Esophagus muscularis mucosa (tissue), 4 donors: ENCODE results near the gene TLX2. TPM values are rescaled to one million over a fixed set of nuclear protein-coding genes. Genes with fewer than 3 reads are reported as not detected.

ENCODE experiments used
- DNase-seq: peaks from one replicate; pipeline ENCODE4 v3.0.0-alpha.2; 2017; ENCODE audit errors: extremely low spot score
- H3K27ac ChIP-seq, 4 donors: fragments of 200-600 bp; sonication (generic); replicated peaks in 1 of 4; 1 replicate in 3 of 4; 2 replicates in 1 of 4; pipeline ENCODE4 v1.5.1; 2016 to 2019; ENCODE audit warnings: mild to moderate bottlenecking in 1 of 4
- H3K27me3 ChIP-seq, 4 donors: fragments of 200-600 bp; sonication (generic); one replicate each; pipeline versions ENCODE4 v1.5.1 to v1.6.0; 2016 to 2019
- H3K36me3 ChIP-seq, 4 donors: fragments of 200-600 bp; sonication (generic); one replicate each; pipeline ENCODE4 v1.5.1; 2016 to 2019
- H3K4me1 ChIP-seq, 4 donors: fragments of 200-600 bp; sonication (generic); one replicate each; pipeline ENCODE4 v1.5.1; 2016 to 2019
- H3K4me3 ChIP-seq, 4 donors: fragments of 200-600 bp; sonication (generic); 1 replicate in 2 of 4; 2 replicates in 2 of 4; pipeline ENCODE4 v1.5.1; 2016 to 2019; ENCODE audit warnings: mild to moderate bottlenecking in 4 of 4, moderate library complexity in 1 of 4
- H3K9me3 ChIP-seq, 4 donors: fragments of 200-600 bp; sonication (generic); 1 replicate in 3 of 4; 2 replicates in 1 of 4; pipeline ENCODE4 v1.5.1; 2016 to 2019
- EP300 ChIP-seq: sonication (generic); formaldehyde crosslinking; IDR thresholded peaks from one replicate; pipeline ENCODE4 v1.6.1; 2017; ENCODE audit warnings: antibody characterized with exemption
- POLR2A ChIP-seq: fragments of 450-650 bp; IDR thresholded peaks from one replicate; pipeline ENCODE4 v1.6.1; 2017; ENCODE audit warnings: antibody characterized with exemption, moderate library complexity, mild to moderate bottlenecking, low read depth
- POLR2AphosphoS5 ChIP-seq, 2 donors: sonication (generic); formaldehyde crosslinking; IDR thresholded peaks; one replicate each; pipeline ENCODE4 v1.6.1; 2017; ENCODE audit warnings: antibody characterized with exemption in 2 of 2
- WGBS: methylation state at CpG from one replicate; pipeline ENCODE4 v1.1.5; 2018; 5-methylcytosine and 5-hydroxymethylcytosine counted together
- intact Hi-C: fragments of 100-400 bp; cut with DNase I; formaldehyde crosslinking; loops from one replicate; pipeline ENCODE4 v1.15.1; 2023
- total RNA-seq, 4 donors: library from RNA; depleted of rRNA; stranded (reverse); fragments of >200 nt; gene quantifications; one replicate each; pipeline versions ENCODE4 v1.1.0 to v1.2.1, GENCODE V29; 2016
- TF ChIP-seq, protein P1 (sequence below), 3 experiments: fragments of 200-600 bp in 2 of 3; fragments of 450-650 bp in 1 of 3; sonication (generic) in 2 of 3; IDR thresholded peaks; one replicate each; pipeline ENCODE4 v1.5.1; 2017 to 2019; ENCODE audit warnings: antibody characterized with exemption in 3 of 3, mild to moderate bottlenecking in 2 of 3, moderate library complexity in 1 of 3

Gene TLX2
- total RNA-seq, 4 donors from 2014 or later = 0.42 to 0.99 (median 0.84) TPM; not detected in 1

DNA sequence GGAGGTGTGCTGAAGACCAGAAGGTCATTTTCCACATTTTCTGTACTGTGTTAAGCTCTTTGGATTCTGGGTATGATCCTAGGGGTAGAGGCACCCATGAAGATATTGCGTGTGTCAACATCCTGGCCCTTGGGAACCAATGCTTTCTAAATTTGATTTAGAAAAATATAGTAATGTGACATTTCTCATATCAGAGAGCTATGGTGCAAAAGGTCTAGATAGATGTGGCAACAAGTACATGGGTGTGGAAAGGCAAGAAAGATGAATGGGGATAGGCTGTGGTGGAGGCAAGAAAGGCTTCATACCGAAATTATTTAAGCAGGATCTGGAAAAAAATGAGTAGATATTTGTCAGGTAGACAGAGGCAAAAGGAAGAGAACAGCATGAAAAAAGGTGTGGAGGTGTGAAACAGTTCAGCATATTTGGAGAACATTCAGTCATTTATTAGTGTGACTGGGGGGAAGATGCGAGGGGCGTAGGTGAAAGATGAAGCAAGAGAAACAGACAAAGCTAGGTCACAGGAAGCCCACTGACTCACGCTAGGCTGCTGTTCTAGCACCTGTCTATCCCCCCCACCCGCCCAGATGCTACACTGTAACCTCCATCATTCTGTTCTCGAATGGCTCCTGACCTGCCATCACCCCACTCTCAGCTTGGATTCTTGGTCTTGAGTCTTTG lies 52.0 kb downstream of the TLX2 start:
- TF ChIP-seq, protein P1, sequence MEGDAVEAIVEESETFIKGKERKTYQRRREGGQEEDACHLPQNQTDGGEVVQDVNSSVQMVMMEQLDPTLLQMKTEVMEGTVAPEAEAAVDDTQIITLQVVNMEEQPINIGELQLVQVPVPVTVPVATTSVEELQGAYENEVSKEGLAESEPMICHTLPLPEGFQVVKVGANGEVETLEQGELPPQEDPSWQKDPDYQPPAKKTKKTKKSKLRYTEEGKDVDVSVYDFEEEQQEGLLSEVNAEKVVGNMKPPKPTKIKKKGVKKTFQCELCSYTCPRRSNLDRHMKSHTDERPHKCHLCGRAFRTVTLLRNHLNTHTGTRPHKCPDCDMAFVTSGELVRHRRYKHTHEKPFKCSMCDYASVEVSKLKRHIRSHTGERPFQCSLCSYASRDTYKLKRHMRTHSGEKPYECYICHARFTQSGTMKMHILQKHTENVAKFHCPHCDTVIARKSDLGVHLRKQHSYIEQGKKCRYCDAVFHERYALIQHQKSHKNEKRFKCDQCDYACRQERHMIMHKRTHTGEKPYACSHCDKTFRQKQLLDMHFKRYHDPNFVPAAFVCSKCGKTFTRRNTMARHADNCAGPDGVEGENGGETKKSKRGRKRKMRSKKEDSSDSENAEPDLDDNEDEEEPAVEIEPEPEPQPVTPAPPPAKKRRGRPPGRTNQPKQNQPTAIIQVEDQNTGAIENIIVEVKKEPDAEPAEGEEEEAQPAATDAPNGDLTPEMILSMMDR (IDR thresholded peaks at IDR 0.05) = no peak
- TF ChIP-seq POLR2AphosphoS5 (IDR thresholded peaks at IDR 0.05) = no peak
- no peak for TF ChIP-seq POLR2A
- no peak for TF ChIP-seq EP300
- peaks cover 0 to 19% (median 0%) of the 10 kb centered on the region in 4 donors for H3K27me3 ChIP-seq
- no peak overlapping the region for H3K27ac ChIP-seq
- DNase-seq = no peak
- intact Hi-C loops = no loop called here
- H3K9me3 ChIP-seq = no peaks in the 10 kb centered on the region
- H3K4me3 ChIP-seq = no peak overlapping the region
- no peaks in the 10 kb centered on the region for H3K4me1 ChIP-seq
- whole genome bisulfite sequencing = 74% methylated on average over 7 of the region's 7 CpGs
- H3K36me3 ChIP-seq = no peaks in the 10 kb centered on the region

DNA sequence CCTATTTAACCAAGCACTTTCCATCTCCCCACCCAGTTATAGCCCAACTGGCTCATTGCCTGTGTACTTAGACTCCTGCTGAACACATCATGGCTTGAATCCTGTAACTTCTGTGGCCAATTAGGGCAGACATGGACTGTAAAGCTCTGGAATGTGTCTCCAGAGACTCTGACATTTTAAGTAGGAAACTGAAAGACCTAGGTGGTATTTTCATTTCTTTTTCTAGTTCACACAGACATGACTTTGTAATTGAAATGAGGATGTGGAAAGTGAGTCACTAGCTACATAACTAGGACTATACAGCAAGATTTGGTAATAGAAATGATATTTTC lies 52.5 kb downstream of the TLX2 start:
- Histone ChIP-seq H3K4me3 (no peak overlapping the region), H3K4me1 (no peaks in the 10 kb centered on the region), H3K27ac (no peak overlapping the region), H3K27me3 (peaks cover 0 to 19% (median 0%) of the 10 kb centered on the region in 4 donors), H3K36me3 (no peaks in the 10 kb centered on the region), H3K9me3 (no peaks in the 10 kb centered on the region)
- intact Hi-C loops = no loop called here
- TF ChIP-seq POLR2A (no peak), POLR2AphosphoS5 (IDR thresholded peaks at IDR 0.05) (no peak), EP300 (no peak)
- TF ChIP-seq, protein P1 (IDR thresholded peaks at IDR 0.05) = no peak
- no peak for DNase-seq

Other genes with a start within 250 kb of the TLX2 start
- 1 to 10 TPM in 3 of 4 donors, under 1 TPM in 1; 0.50 to 1.8 (median 1.4) TPM for gene SLC4A5, start 171.0 kb upstream of the TLX2 start, total RNA-seq
- gene DCTN1, start 134.1 kb upstream of the TLX2 start, total RNA-seq = 100 to 1,000 TPM; 136 to 188 (median 162) TPM
- 1 to 10 TPM in 3 of 4 donors, under 1 TPM in 1; 0.66 to 4.6 (median 3.2) TPM for gene C2orf81, start 92.8 kb upstream of the TLX2 start, total RNA-seq
- 10 to 100 TPM in 2 of 4 donors, 1 to 10 TPM in 2; 7.6 to 14.6 (median 11.9) TPM for gene WDR54, start 92.7 kb upstream of the TLX2 start, total RNA-seq
- 10 to 100 TPM in 2 of 4 donors, 1 to 10 TPM in 2; 8.4 to 14.1 (median 11.3) TPM for gene RTKN, start 72.5 kb upstream of the TLX2 start, total RNA-seq
- 10 to 100 TPM in 3 of 4 donors, 1 to 10 TPM in 1; 8.7 to 16.6 (median 10.6) TPM for gene INO80B, start 59.4 kb upstream of the TLX2 start, total RNA-seq
- 10 to 100 TPM; 40.0 to 56.4 (median 47.2) TPM for gene WBP1, start 56.0 kb upstream of the TLX2 start, total RNA-seq
- gene MOGS, start 49.1 kb upstream of the TLX2 start, total RNA-seq = 10 to 100 TPM; 20.8 to 38.7 (median 28.3) TPM
- gene MRPL53, start 41.8 kb upstream of the TLX2 start, total RNA-seq = 10 to 100 TPM; 15.4 to 40.4 (median 38.8) TPM
- 10 to 100 TPM in 3 of 4 donors, 1 to 10 TPM in 1; 9.6 to 27.8 (median 19.2) TPM for gene CCDC142, start 31.5 kb upstream of the TLX2 start, total RNA-seq
- 10 to 100 TPM; 17.4 to 23.0 (median 20.6) TPM for gene TTC31, start 31.4 kb upstream of the TLX2 start, total RNA-seq
- 1 to 10 TPM in 1 of 4 donors, under 1 TPM in 3; 0.32 to 1.7 (median 0.84) TPM for gene LBX2, start 14.8 kb upstream of the TLX2 start, total RNA-seq
- 10 to 100 TPM; 11.3 to 14.1 (median 12.7) TPM for gene PCGF1, start 6.8 kb upstream of the TLX2 start, total RNA-seq
- not detected for gene DQX1, start 11.8 kb downstream of the TLX2 start, total RNA-seq
- gene AUP1, start 15.3 kb downstream of the TLX2 start, total RNA-seq = 10 to 100 TPM; 83.6 to 95.1 (median 89.6) TPM
- gene HTRA2, start 15.5 kb downstream of the TLX2 start, total RNA-seq = 10 to 100 TPM; 29.7 to 37.9 (median 31.9) TPM
- gene LOXL3, start 39.5 kb downstream of the TLX2 start, total RNA-seq = 1 to 10 TPM; 7.1 to 8.6 (median 7.7) TPM
- gene DOK1, start 40.3 kb downstream of the TLX2 start, total RNA-seq = 10 to 100 TPM; 11.9 to 26.5 (median 19.3) TPM
- under 1 TPM in 2 of 4 donors, not detected in 2; 0.17 to 0.42 TPM for gene M1AP, start 133.9 kb downstream of the TLX2 start, total RNA-seq
- gene SEMA4F, start 139.8 kb downstream of the TLX2 start, total RNA-seq = 1 to 10 TPM; 2.8 to 5.5 (median 5.3) TPM